GM12801 (cell line): Measurements from ENCODE around the gene NUP58.

Experiments
- TF ChIP-seq, protein P1 (sequence below): IDR thresholded peaks from one replicate; pipeline ENCODE4 v1.5.1; 2011; ENCODE audit warnings: control low read depth; ENCODE audit not compliant: insufficient read length; ENCODE audit errors: extremely low read depth

The NUP58 gene

DNA sequence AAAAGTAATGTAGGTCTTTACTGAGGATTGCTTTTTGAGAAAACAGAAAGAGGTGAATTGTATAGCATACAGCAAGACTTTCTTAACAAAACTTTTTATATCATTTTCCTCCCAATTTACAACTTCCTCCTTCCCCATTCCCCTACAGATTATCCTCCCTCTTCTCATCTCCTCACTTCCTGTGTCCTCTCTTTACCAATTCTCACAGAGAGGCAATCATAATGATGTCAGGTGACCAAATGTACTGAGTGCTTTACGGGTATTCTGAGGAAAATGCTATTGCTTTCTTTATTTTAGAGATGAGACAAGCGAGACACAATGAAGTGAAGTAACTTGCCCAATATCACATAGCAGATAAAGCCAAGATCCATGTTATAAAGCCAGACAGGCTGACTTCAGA lies 12.5 kb upstream of the NUP58 start:
- TF ChIP-seq, protein P1, sequence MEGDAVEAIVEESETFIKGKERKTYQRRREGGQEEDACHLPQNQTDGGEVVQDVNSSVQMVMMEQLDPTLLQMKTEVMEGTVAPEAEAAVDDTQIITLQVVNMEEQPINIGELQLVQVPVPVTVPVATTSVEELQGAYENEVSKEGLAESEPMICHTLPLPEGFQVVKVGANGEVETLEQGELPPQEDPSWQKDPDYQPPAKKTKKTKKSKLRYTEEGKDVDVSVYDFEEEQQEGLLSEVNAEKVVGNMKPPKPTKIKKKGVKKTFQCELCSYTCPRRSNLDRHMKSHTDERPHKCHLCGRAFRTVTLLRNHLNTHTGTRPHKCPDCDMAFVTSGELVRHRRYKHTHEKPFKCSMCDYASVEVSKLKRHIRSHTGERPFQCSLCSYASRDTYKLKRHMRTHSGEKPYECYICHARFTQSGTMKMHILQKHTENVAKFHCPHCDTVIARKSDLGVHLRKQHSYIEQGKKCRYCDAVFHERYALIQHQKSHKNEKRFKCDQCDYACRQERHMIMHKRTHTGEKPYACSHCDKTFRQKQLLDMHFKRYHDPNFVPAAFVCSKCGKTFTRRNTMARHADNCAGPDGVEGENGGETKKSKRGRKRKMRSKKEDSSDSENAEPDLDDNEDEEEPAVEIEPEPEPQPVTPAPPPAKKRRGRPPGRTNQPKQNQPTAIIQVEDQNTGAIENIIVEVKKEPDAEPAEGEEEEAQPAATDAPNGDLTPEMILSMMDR = no peak

DNA sequence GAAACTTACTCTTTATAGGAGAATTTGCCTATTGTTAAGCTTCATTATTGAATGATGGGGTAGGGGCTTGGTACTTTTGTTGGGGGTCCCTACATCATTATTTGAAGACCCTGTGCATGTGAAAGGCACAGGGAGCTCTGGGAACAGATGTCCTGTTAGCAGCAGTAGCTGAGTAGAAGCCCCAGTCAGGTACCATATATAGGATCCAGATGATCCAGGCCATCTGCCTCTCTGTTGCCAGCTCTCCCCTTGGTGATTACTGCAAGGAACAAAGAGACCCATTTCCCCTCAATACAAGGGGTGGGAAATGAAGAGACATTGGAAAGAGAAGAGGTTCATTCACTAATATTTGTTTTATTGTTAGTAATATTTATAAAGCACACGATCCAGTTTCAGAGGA lies 9.7 kb upstream of the NUP58 start:
- TF ChIP-seq, protein P1 = no peak

DNA sequence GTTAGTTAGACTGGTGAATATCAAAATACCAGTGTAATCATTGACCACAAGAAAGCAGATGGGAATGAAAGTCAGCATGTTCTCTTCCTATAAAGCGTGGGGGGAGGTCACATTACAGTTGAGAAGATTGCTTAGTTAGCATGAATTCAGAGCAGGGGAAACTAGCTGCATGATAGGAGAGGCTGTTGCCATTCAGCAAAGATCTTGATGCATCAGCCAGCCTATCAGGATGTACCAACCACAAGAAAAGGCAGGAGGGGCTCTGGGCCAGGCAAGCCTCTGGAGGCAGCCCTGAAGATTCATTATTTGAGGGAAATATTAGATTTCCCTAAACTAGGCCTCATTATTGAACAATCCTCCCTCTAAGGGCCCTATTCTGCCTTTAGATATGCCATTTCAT lies 9.1 kb upstream of the NUP58 start:
- TF ChIP-seq, protein P1 = no peak

DNA sequence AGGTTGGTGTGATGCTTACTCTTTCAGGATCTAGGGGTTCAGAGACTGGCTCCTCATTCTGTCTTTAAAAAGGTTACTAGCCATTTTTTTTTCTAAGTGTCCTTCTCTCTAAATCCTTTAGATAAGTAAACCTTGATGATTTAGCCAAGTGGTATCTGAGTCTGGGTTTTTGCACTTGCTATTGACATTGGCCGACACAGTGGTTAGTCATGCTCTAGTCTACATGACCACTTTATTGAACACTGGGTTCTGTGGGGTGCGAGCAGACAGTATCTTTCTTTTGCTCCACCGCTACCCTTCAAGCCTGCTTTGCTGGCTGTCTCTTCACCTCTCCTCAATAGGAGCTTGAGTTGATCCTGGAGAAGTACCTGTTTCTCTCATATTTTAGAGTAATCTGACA lies 6.2 kb upstream of the NUP58 start:
- TF ChIP-seq, protein P1 = no peak

DNA sequence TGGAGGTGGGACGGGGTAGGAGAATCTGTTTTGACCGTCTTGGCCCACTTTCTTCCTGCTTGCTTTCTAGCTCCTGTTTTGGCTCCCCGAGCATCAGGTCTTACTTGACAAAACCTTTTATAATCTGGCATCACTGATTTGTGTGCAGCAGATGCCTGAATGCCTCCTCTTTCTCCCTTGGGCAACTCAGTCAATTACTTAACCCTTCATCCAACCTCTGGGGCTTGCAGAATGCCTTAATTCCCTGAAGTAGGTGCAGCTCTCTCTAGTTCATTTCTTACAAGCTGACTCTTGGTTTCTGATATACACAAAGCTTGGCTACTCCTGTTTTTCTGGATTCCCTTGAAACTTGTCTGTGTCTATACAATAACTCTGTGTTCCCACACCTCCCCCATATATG lies 5.7 kb upstream of the NUP58 start:
- TF ChIP-seq, protein P1 = no peak

DNA sequence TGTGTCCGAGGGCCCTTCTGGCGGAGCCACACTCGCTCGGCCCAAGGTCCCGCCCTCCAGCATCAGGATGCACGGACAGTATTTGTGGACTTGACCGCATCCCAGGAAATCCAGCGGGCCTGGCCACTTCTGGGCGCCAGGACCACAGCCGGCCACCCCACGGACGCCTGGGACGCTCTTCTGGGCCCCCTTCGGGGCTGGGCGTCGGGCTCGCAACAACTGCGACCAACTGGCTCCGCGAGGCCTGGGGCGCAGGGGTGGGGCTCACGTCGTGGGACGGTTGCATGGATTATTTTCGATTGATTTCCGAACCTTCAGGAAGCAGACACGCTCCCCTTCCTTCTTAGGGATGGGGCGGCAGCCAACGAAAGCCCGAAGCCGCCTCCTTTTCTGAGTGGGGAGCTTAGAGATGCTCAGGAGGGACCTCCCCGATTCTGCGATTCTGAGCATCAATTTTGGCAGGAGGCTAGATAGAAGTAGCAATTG lies 521 bp upstream of the NUP58 start:
- TF ChIP-seq, protein P1 = no peak

DNA sequence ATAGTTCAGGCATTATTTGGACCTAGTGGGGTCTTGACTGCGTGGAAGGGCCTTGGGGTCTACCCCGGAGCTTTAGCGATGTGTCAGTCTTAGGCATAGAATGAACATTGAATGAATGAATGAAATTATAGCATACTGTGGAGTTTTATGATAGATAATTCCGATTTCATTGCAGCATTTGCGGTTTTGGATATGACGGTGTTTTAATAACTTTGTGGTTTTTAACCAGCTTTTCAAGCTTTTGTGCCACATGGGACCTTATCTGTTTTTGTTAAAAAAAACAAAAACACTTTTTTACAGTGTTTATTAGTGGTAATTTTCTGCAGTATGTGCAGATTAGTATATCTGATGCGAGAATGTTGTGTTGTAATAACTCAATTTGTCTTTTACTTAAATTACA lies 696 bp downstream of the NUP58 start:
- TF ChIP-seq, protein P1 = no peak
